HEK293T (cell line): Measurements from ENCODE around the gene ISL1.

ENCODE experiments used
- ARNT ChIP-seq: fragments of 450-650 bp; IDR thresholded peaks from 2 replicates; pipeline ENCODE4 v1.6.1; 2017; ENCODE audit warnings: mild to moderate bottlenecking
- BHLHE40 ChIP-seq: fragments of 450-650 bp; IDR thresholded peaks from 2 replicates; pipeline ENCODE4 v1.6.1; 2016; ENCODE audit warnings: mild to moderate bottlenecking, moderate library complexity, borderline replicate concordance
- CTBP1 ChIP-seq: fragments of 450-650 bp; IDR thresholded peaks from 2 replicates; pipeline ENCODE4 v1.6.1; 2016; ENCODE audit warnings: borderline replicate concordance
- FOXK2 ChIP-seq: fragments of 450-650 bp; IDR thresholded peaks from 2 replicates; pipeline ENCODE4 v1.6.1; 2016; ENCODE audit warnings: mild to moderate bottlenecking
- FOXM1 ChIP-seq: fragments of 450-650 bp; IDR thresholded peaks from 2 replicates; pipeline ENCODE4 v1.6.1; 2017; ENCODE audit warnings: mild to moderate bottlenecking, borderline replicate concordance
- SP1 ChIP-seq: fragments of 450-650 bp; IDR thresholded peaks from 2 replicates; pipeline ENCODE4 v1.6.1; 2017

- TF ChIP-seq FOXK2, result no peak
- TF ChIP-seq FOXM1, result no peak
- no peak for TF ChIP-seq ARNT
- no peak for TF ChIP-seq CTBP1
- TF ChIP-seq BHLHE40, result no peak
- TF ChIP-seq SP1, result no peak
Measured at GRCh38 chr5:51381761-51382474, 1.3 kb upstream of the ISL1 start.
